GM19468 (cell line): Measurements from ENCODE around the gene ITGB1.
"Not testable (repeated sequence)": the region's sequence is repeated elsewhere in the genome, so short reads cannot be mapped to it uniquely, and the experiment has no call there.

ENCODE experiments used
- ATAC-seq: cut with Tn5 transposase; IDR thresholded peaks from one replicate; pipeline ENCODE4 v1.9.1; 2021; ENCODE audit warnings: mild to moderate bottlenecking, moderate library complexity, moderate number of reproducible peaks; ENCODE audit not compliant: unreplicated experiment; ENCODE audit errors: extremely low read depth

ITGB1 gene

GRCh38 chr10:32958085-32959005 is at the start of gene ITGB1:
Gene ITGB1 (minus strand): TSS chr10:32958230. CDS start chr10:32935558, 22,672 bp downstream.
- ATAC-seq, result peak; percentile 30

GRCh38 chr10:33006342-33006887 is 48.4 kb upstream of the ITGB1 start:
- no peak for ATAC-seq

GRCh38 chr10:33005322-33006301 is 47.6 kb upstream of the ITGB1 start:
- no peak for ATAC-seq

GRCh38 chr10:33001908-33002492 is 44.0 kb upstream of the ITGB1 start:
- ATAC-seq, result no peak

- ATAC-seq, result not testable (repeated sequence)
These were observed 40.1 kb upstream of the ITGB1 start for GRCh38 chr10:32998060-32998581.

- peak; percentile 58 for ATAC-seq
These were observed 37.7 kb upstream of the ITGB1 start for GRCh38 chr10:32995751-32996150.

GRCh38 chr10:32995066-32995622 is 37.1 kb upstream of the ITGB1 start:
- ATAC-seq, result no peak

GRCh38 chr10:32994632-32995031 is 36.6 kb upstream of the ITGB1 start:
- not testable (repeated sequence) for ATAC-seq

GRCh38 chr10:32992310-32992709 is 34.3 kb upstream of the ITGB1 start:
- ATAC-seq, result not testable (repeated sequence)

GRCh38 chr10:32990811-32991210 is 32.8 kb upstream of the ITGB1 start:
- ATAC-seq, result no peak

- no peak for ATAC-seq
These were observed 30.6 kb upstream of the ITGB1 start for GRCh38 chr10:32988604-32989003.

GRCh38 chr10:32987172-32987571 is 29.1 kb upstream of the ITGB1 start:
- ATAC-seq, result no peak

- ATAC-seq, result no peak
These were observed 27.8 kb upstream of the ITGB1 start for GRCh38 chr10:32985775-32986350.

GRCh38 chr10:32985341-32985764 is 27.3 kb upstream of the ITGB1 start:
- ATAC-seq, result no peak

- no peak for ATAC-seq
These were observed 26.1 kb upstream of the ITGB1 start for GRCh38 chr10:32984003-32984600.

- ATAC-seq, result no peak
These were observed 25.2 kb upstream of the ITGB1 start for GRCh38 chr10:32982911-32983909.

- no peak for ATAC-seq
These were observed 24.3 kb upstream of the ITGB1 start for GRCh38 chr10:32982293-32982709.
